ENCODE data around the gene IL1RL2.

The IL1RL2 gene

DNA sequence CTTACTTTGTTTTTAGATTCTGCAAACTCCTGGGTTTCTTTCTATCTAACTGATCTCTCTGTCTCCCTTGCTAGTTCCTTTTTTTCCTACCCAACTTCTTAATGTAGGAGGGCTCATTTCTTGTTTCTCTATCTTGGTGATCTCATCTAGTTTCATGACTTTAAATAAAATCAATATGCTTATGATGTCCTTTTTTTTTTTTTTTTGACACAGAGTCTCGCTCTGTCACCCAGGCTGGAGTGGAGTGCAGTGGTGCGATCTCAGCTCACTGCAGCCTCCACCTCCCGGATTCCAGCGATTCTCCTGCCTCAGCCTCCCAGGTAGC, 82.3 kb downstream of the IL1RL2 start:
- no peak for DNase-seq

DNA sequence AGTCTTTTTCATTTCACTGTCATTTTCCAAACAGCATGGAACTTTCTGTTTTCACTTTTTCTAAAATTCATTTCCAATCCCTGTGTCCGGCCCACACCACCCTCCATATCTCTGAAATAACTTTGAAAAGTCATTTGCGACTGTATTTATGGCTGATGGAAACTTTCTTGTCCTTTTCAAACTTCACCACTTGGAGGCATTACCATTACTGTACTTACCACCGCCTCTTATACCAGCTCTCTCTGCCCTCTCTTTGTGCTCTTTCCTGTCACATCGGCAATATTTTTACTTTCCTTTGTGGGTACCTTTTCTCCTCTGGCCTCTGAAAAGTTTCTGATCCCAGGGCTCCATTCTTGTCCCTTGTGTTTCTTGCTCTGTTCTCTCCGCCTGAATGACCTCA, 85.0 kb downstream of the IL1RL2 start:
- no peak for DNase-seq

GRCh38 chr2:102273619-102274211, 86.9 kb downstream of the IL1RL2 start:
- DNase-seq, result no peak

- no peak for DNase-seq
These were observed 89.9 kb downstream of the IL1RL2 start for GRCh38 chr2:102276549-102277201.

- no peak for DNase-seq
These were observed 90.4 kb downstream of the IL1RL2 start for GRCh38 chr2:102277202-102277700.

- DNase-seq, result no peak
These were observed 92.0 kb downstream of the IL1RL2 start for GRCh38 chr2:102278720-102279390.

DNA sequence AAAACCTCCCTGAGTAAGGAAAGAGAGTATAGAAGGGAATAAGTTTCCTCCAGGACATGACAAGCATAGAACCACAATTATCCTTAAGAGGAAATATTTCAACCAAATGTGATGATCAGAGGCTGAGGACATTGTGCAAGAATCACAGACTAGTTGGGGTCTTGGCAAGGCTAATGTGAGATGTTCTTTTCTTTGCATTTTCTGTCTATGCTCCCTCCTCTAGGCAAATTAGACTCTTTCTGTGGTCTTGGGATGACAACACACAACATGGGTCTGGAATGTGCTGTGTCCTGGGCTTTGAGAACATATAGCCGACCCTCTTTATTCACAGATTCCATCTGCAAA, 92.5 kb downstream of the IL1RL2 start:
- DNase-seq, result no peak

- DNase-seq, result no peak
These were observed 95.9 kb downstream of the IL1RL2 start for GRCh38 chr2:102282678-102283091.

GRCh38 chr2:102283996-102284395, 97.2 kb downstream of the IL1RL2 start:
- no peak for DNase-seq

- no peak for DNase-seq
These were observed 97.8 kb downstream of the IL1RL2 start for GRCh38 chr2:102284611-102285010.

GRCh38 chr2:102285368-102285767, 98.5 kb downstream of the IL1RL2 start:
- no peak for DNase-seq

DNA sequence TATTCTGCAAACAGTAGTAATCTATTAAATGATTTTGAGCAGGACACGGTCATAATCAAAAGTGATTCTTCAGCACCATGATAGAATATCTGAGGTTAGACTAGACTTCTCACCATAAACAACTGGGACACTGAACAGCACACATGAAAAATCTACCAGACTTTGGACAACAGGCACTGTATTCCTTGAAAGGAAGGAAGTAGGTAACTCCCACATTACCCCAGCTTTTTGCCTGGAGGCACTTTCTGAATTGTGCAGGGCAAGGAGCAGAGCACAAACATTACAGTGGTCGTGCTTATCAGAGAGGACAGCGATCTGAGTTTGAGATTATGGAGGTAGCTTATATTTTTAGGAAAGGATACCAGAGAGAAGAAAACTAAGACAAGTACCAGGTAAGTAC, 99.2 kb downstream of the IL1RL2 start:
- no peak for DNase-seq

GRCh38 chr2:102289129-102289528, 102.3 kb downstream of the IL1RL2 start:
- no peak for DNase-seq

Measured in CD4-positive, alpha-beta T cell treated with Interleukin-4 for 4 hours (primary cell).